SHP77 treated with DMSO at 0.1 percent for 48 hours (cell line): ENCODE results near the gene SPATA2L.

Experiments
- DNase-seq: peaks from one replicate; lab custom pipeline; 2025; lab: John Stamatoyannopoulos, UW

Gene SPATA2L

DNA sequence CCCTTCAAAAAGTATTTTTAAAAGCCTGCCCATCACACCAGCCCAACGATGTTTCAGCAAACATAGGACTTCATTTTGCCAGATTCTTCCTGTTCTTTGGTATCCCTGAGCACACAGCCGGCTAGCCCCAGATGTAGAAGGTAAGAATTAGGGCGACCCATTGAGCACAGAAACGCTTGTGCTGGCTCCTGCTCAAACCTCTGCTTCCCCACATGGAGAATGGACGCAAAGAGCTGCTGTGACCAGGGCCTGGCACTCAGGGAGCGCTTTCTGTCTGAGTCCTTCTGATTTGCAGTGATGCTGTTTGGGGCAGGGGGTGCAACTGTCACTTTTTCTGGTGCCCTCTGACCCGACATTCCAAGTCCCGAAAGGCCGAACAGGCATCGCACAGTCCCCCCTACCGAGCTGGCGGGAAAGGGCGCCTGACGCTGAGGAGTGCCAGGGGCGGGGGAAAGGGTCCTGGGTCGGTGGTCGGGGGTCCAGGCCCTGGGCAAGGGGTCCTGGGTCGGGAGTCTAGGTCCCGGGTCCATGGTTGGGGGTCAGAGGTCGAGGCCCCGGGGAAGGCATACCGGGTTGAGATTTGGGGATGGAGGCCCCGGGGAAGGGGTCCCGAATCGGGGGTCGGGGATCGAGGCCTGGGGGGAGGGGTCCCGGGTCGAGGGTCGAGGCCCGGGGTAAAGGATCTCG, 44.9 kb downstream of the SPATA2L start:
- no peak for DNase-seq

DNA sequence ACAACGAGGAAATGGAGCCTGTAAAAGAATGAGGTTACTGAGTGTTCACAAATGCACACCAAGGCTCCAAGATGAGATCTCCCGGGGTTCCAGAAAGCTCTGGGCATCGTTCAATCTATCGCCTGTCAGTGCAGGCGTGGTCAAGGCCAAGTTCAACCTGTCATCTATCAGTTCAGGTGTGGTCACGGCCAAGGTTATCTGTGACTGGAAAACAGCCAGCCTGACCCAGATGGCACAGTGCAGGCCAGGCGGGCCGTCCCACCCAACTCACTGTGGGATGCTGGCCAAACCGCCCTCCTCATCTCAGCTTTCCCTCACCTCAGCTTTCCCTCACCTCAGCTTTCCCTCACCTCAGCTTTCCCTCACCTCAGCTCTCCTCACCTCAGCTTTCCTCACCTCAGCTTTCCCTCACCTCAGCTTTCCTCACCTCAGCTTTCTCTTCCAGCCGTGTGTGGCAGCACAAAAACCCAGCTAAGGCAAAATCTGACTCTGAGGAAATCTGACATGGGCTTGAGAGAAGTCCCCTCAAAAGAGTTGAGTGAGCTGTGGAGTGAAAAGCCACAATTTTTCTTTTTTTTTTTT, 46.4 kb downstream of the SPATA2L start:
- DNase-seq, result no peak

- no peak for DNase-seq
Observed at GRCh38 chr16:89653656-89654295, 47.7 kb downstream of the SPATA2L start.

DNA sequence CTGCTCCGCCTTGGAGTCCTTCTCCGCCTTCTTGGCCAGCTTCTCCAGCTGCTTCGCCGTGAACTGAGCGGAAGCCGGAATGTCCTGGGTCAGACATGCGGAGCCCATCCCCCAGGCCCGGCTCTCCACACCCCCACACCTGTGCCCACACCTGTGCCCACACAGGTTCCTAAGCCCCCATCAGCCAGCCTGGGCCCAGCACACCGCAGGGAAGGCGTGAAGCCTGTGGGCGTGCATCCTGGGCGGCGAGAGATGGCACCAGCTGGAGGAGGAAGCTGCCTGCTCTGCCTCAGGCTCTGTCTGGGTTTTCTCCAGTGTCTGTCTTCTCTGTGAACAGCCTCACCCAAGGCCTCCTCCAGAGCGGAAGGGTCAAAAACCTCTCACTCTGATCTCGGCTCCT, 49.9 kb downstream of the SPATA2L start:
- DNase-seq, result no peak

DNA sequence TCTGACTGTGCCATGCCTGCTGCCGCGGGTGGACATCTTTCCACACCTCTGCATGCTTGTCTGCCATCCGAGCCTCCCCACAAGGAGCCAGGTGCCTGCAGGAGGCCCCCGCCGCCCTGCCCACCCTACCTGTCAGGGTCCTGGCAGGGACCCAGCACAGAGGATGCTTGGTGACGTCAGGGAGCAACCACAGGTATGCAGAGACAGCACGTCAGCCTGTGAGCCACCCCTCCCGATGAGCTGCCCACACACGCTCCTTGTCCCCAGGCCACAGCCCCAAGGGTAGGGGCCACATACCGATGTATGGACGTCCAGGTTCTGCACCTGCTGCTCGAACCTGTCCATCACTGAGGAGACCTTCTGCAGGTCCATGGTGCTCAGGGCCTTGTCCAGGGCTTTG, 54.6 kb downstream of the SPATA2L start:
- no peak for DNase-seq
